Measurements from ENCODE around the gene HSD17B1. TPM values are rescaled to one million over a fixed set of nuclear protein-coding genes. Genes with fewer than 3 reads are reported as not detected.
A peak's percentile ranks its signal among the peaks of the same experiment; 100 is the strongest.
"Not testable (repeated sequence)": the region's sequence is repeated elsewhere in the genome, so short reads cannot be mapped to it uniquely, and the experiment has no call there.

The HSD17B1 gene
- total RNA-seq, 1 donor from 2014 or later = 15.7 TPM

- no peak for ATAC-seq
These were observed 27.5 kb upstream of the HSD17B1 start for GRCh38 chr17:42525221-42525620.

GRCh38 chr17:42526031-42526444 lies 26.7 kb upstream of the HSD17B1 start:
- no peak for ATAC-seq

GRCh38 chr17:42527932-42528331 lies 24.8 kb upstream of the HSD17B1 start:
- ATAC-seq = no peak

- no peak for ATAC-seq
These were observed 23.7 kb upstream of the HSD17B1 start for GRCh38 chr17:42529061-42529460.

- no peak for ATAC-seq
These were observed 21.7 kb upstream of the HSD17B1 start for GRCh38 chr17:42530952-42531454.

GRCh38 chr17:42531455-42532354 lies 21.0 kb upstream of the HSD17B1 start:
- peak; percentile 13 for ATAC-seq

- ATAC-seq = no peak
These were observed 17.3 kb upstream of the HSD17B1 start for GRCh38 chr17:42535155-42536047.

- peak; percentile 81 for ATAC-seq
These were observed 16.7 kb upstream of the HSD17B1 start, which contains the start of gene NAGLU for GRCh38 chr17:42536048-42536371. Gene NAGLU, plus strand, starts transcription at chr17:42536241. Its CDS starts 32 bp downstream, at chr17:42536273.

- peak; percentile 64 for ATAC-seq
These were observed 16.2 kb upstream of the HSD17B1 start for GRCh38 chr17:42536372-42537155.

- ATAC-seq = peak; percentile 8
These were observed 15.4 kb upstream of the HSD17B1 start for GRCh38 chr17:42537156-42537805.

GRCh38 chr17:42537826-42538451 lies 14.8 kb upstream of the HSD17B1 start:
- ATAC-seq = no peak

GRCh38 chr17:42538482-42538881 lies 14.2 kb upstream of the HSD17B1 start:
- no peak for ATAC-seq

- ATAC-seq = not testable (repeated sequence)
These were observed 12.2 kb upstream of the HSD17B1 start for GRCh38 chr17:42540558-42540957.

GRCh38 chr17:42541041-42541833 lies 11.5 kb upstream of the HSD17B1 start:
- ATAC-seq = peak; percentile 43

GRCh38 chr17:42543190-42544079 lies 9.3 kb upstream of the HSD17B1 start:
- ATAC-seq = no peak

GRCh38 chr17:42544874-42545283 lies 7.8 kb upstream of the HSD17B1 start:
- ATAC-seq = no peak

- ATAC-seq = not testable (repeated sequence)
These were observed 6.8 kb upstream of the HSD17B1 start for GRCh38 chr17:42545755-42546505.

GRCh38 chr17:42547001-42547461 lies 5.7 kb upstream of the HSD17B1 start:
- ATAC-seq = peak; percentile 28

Data from esophagus mucosa (tissue), 1 donor.